H9 (cell line): ENCODE measurements around the gene PAM. TPM values are rescaled to one million over a fixed set of nuclear protein-coding genes. Genes with fewer than 3 reads are reported as not detected.

Experiments used
- DNase-seq: peaks from one replicate; pipeline ENCODE4 v3.0.0-alpha.2; 2017
- H2AFZ ChIP-seq: one replicate; pipeline ENCODE4 v1.6.1; 2013; ENCODE audit warnings: mild to moderate bottlenecking, low read length, control low read depth, moderate library complexity
- H2AK5ac ChIP-seq: 2 replicates; pipeline ENCODE4 v1.6.1; 2013; ENCODE audit warnings: low read length, control low read depth, mixed read lengths; ENCODE audit not compliant: insufficient read length
- H2BK120ac ChIP-seq: one replicate; pipeline ENCODE4 v1.6.1; 2013; ENCODE audit warnings: low read depth, mild to moderate bottlenecking, low read length, control low read depth, inconsistent platforms; ENCODE audit not compliant: poor library complexity, severe bottlenecking
- H2BK12ac ChIP-seq: 2 replicates; pipeline ENCODE4 v1.6.1; 2013; ENCODE audit warnings: low read length, control low read depth, mixed read lengths, low read depth; ENCODE audit not compliant: insufficient read length
- H2BK15ac ChIP-seq: 2 replicates; pipeline ENCODE4 v1.6.1; 2013; ENCODE audit warnings: low read depth, low read length, control low read depth
- H2BK20ac ChIP-seq: one replicate; pipeline ENCODE4 v1.6.1; 2013; ENCODE audit warnings: low read depth, mild to moderate bottlenecking, low read length, control low read depth, inconsistent platforms; ENCODE audit not compliant: poor library complexity, severe bottlenecking
- H2BK5ac ChIP-seq: 2 replicates; pipeline ENCODE4 v1.6.1; 2013; ENCODE audit warnings: low read length, control low read depth, mixed read lengths; ENCODE audit not compliant: insufficient read length
- H3K14ac ChIP-seq: 2 replicates; pipeline ENCODE4 v1.6.1; 2013; ENCODE audit warnings: low read length, control low read depth; ENCODE audit not compliant: insufficient read depth
- H3K18ac ChIP-seq: 2 replicates; pipeline ENCODE4 v1.6.1; 2013; ENCODE audit warnings: low read depth, mild to moderate bottlenecking, mixed read lengths, low read length, control low read depth; ENCODE audit not compliant: insufficient read length
- H3K23ac ChIP-seq: 2 replicates; pipeline ENCODE4 v1.6.1; 2013; ENCODE audit warnings: low read length, control low read depth, mixed read lengths, low read depth; ENCODE audit not compliant: insufficient read length
- H3K23me2 ChIP-seq: 2 replicates; pipeline ENCODE4 v1.6.1; 2013; ENCODE audit warnings: low read depth, mild to moderate bottlenecking, mixed read lengths, low read length, control low read depth; ENCODE audit not compliant: insufficient read length, poor library complexity, severe bottlenecking
- H3K27ac ChIP-seq: 2 replicates; pipeline ENCODE4 v1.5.1; 2013; ENCODE audit warnings: low read length, control low read depth, mixed read lengths, low read depth; ENCODE audit not compliant: insufficient read length
- H3K27me3 ChIP-seq: 2 replicates; pipeline ENCODE4 v1.6.1; 2013; ENCODE audit warnings: low read length, control low read depth, inconsistent platforms; ENCODE audit not compliant: insufficient read depth
- H3K4ac ChIP-seq: 2 replicates; pipeline ENCODE4 v1.6.1; 2013; ENCODE audit warnings: low read depth, mild to moderate bottlenecking, control low read depth, inconsistent platforms, low read length, moderate library complexity
- H3K4me1 ChIP-seq: 2 replicates; pipeline ENCODE4 v1.6.1; 2013; ENCODE audit warnings: low read length, control low read depth, inconsistent platforms; ENCODE audit not compliant: insufficient read depth
- H3K4me2 ChIP-seq: 2 replicates; pipeline ENCODE4 v1.6.1; 2013; ENCODE audit warnings: low read length, control low read depth, mixed read lengths; ENCODE audit not compliant: insufficient read length, insufficient read depth
- H3K56ac ChIP-seq: 2 replicates; pipeline ENCODE4 v1.6.1; 2013; ENCODE audit warnings: low read depth, mild to moderate bottlenecking, mixed read lengths, low read length, control low read depth; ENCODE audit not compliant: insufficient read length
- H3K79me1 ChIP-seq: 2 replicates; pipeline ENCODE4 v1.6.1; 2013; ENCODE audit warnings: low read depth, mild to moderate bottlenecking, moderate library complexity, low read length, control low read depth, inconsistent platforms; ENCODE audit not compliant: insufficient read depth, poor library complexity, severe bottlenecking
- H3K79me2 ChIP-seq: 2 replicates; pipeline ENCODE4 v1.6.1; 2013; ENCODE audit warnings: low read length, control low read depth, inconsistent platforms; ENCODE audit not compliant: insufficient read depth
- H3K9ac ChIP-seq: 2 replicates; pipeline ENCODE4 v1.6.1; 2013; ENCODE audit warnings: low read length, control low read depth, mixed read lengths; ENCODE audit not compliant: insufficient read length; ENCODE audit errors: extremely low read depth
- H3K9me3 ChIP-seq: one replicate; pipeline ENCODE4 v1.6.1; 2013; ENCODE audit warnings: low read depth, low read length, inconsistent platforms; ENCODE audit not compliant: control insufficient read depth
- H3T11ph ChIP-seq: one replicate; pipeline ENCODE4 v1.6.1; 2013; ENCODE audit warnings: mild to moderate bottlenecking, low read length, control low read depth, inconsistent platforms
- H4K20me1 ChIP-seq: one replicate; pipeline ENCODE4 v1.6.1; 2013; ENCODE audit not compliant: control insufficient read depth, insufficient read length, insufficient read depth
- H4K5ac ChIP-seq: 2 replicates; pipeline ENCODE4 v1.6.1; 2013; ENCODE audit warnings: low read depth, mild to moderate bottlenecking, mixed read lengths, low read length, control low read depth; ENCODE audit not compliant: insufficient read length
- H4K8ac ChIP-seq: replicated peaks from 2 replicates; pipeline ENCODE4 v1.6.1; 2013; ENCODE audit warnings: low read length, control low read depth, mixed read lengths, low read depth; ENCODE audit not compliant: insufficient read length
- H4K91ac ChIP-seq: 2 replicates; pipeline ENCODE4 v1.6.1; 2013; ENCODE audit warnings: low read depth, mild to moderate bottlenecking, moderate library complexity, mixed read lengths, low read length, control low read depth; ENCODE audit not compliant: insufficient read length
- H3K27ac Mint-ChIP-seq, 3 experiments: 2 replicates in 2 of 3; 3 replicates in 1 of 3; pipeline ENCODE4 v1.8.0; 2020 to 2021; ENCODE audit warnings: mixed read lengths in 3 of 3, mild to moderate bottlenecking in 1 of 3, moderate library complexity in 1 of 3
- H3K27me3 Mint-ChIP-seq: 2 replicates; pipeline ENCODE4 v1.8.0; 2021; ENCODE audit warnings: low read depth, mild to moderate bottlenecking, moderate library complexity, mixed read lengths
- H3K36me3 Mint-ChIP-seq, 3 experiments: 2 replicates in 2 of 3; 3 replicates in 1 of 3; pipeline ENCODE4 v1.8.0; 2020 to 2021; ENCODE audit warnings: low read depth in 3 of 3, mixed read lengths in 3 of 3; ENCODE audit not compliant: insufficient read depth in 1 of 3
- H3K4me1 Mint-ChIP-seq, 2 experiments: 2 replicates each; pipeline ENCODE4 v1.8.0; 2020; ENCODE audit warnings: mixed read lengths in 2 of 2
- H3K4me3 Mint-ChIP-seq, 2 experiments: 2 replicates in 1 of 2; 3 replicates in 1 of 2; pipeline ENCODE4 v1.8.0; 2020 to 2021; ENCODE audit warnings: mild to moderate bottlenecking in 2 of 2, mixed read lengths in 2 of 2, moderate library complexity in 1 of 2
- H3K9me3 Mint-ChIP-seq, 2 experiments: 2 replicates in 1 of 2; 3 replicates in 1 of 2; pipeline ENCODE4 v1.8.0; 2020; ENCODE audit warnings: mild to moderate bottlenecking in 2 of 2, mixed read lengths in 2 of 2, moderate library complexity in 1 of 2
- CTCF ChIP-seq: fragments of 200-600 bp; sonication (generic); conservative IDR thresholded peaks from 3 replicates; pipeline ENCODE4 v1.8.0; 2021; ENCODE audit warnings: antibody characterized with exemption, mild to moderate bottlenecking
- WGBS: extraction: QIAGEN DNeasy Blood & Tissue Kit; methylation state at CpG from one replicate; pipeline ENCODE4 v1.1.7; 2013; ENCODE audit warnings: missing lambda C conversion rate, low lambda C conversion rate, mixed read lengths; ENCODE audit not compliant: insufficient read length; ENCODE audit errors: extremely low coverage; 5-methylcytosine and 5-hydroxymethylcytosine counted together
- total RNA-seq: library from RNA; stranded (reverse); gene quantifications from 2 replicates; pipeline ENCODE4 v1.2.1, GENCODE V29; 2021

Gene PAM
- total RNA-seq, 1 experiment from 2014 or later, result 31.5 TPM

GRCh38 chr5:102743900-102744299 lies 11.2 kb upstream of the PAM start:
- H4K8ac ChIP-seq, result no peak overlapping the region
- no peaks in the 10 kb centered on the region for H3K27me3 ChIP-seq
- no peak for TF ChIP-seq CTCF
- H2BK12ac ChIP-seq, result no peak overlapping the region
- H3K27ac Mint-ChIP-seq, result peak overlapping the region in 1 of 3 experiments; percentile 68; a peak in 2 of 7 replicates
- H3K14ac ChIP-seq, result no peak overlapping the region
- no peaks in the 10 kb centered on the region for H3K79me1 ChIP-seq
- no peak overlapping the region for H3K9ac ChIP-seq
- no peak overlapping the region for H4K5ac ChIP-seq
- no peak overlapping the region for H2BK5ac ChIP-seq
- no peak overlapping the region for H3K27ac ChIP-seq
- no peak overlapping the region for H2AFZ ChIP-seq
- H4K20me1 ChIP-seq, result no peaks in the 10 kb centered on the region
- H2BK20ac ChIP-seq, result no peak overlapping the region
- no peak overlapping the region for H3K18ac ChIP-seq
- H3K56ac ChIP-seq, result no peak overlapping the region
- H3K23me2 ChIP-seq, result no peaks in the 10 kb centered on the region
- no peak overlapping the region for H3T11ph ChIP-seq
- no peak overlapping the region for H3K4ac ChIP-seq
- no peak for DNase-seq
- no peaks in the 10 kb centered on the region for H3K4me1 ChIP-seq
- H3K36me3 Mint-ChIP-seq, result no peaks in the 10 kb centered on the region
- H3K9me3 ChIP-seq, result no peaks in the 10 kb centered on the region
- H3K4me1 Mint-ChIP-seq, result peaks cover 4 to 8% of the 10 kb centered on the region in 2 experiments
- H3K9me3 Mint-ChIP-seq, result no peaks in the 10 kb centered on the region; a peak in 2 of 5 replicates
- H2BK120ac ChIP-seq, result no peak overlapping the region
- H4K91ac ChIP-seq, result no peak overlapping the region
- H3K23ac ChIP-seq, result no peak overlapping the region
- H2AK5ac ChIP-seq, result no peak overlapping the region
- no CpG with 5 or more reads among the region's 4 CpGs for WGBS
- no peak overlapping the region for H3K4me3 Mint-ChIP-seq
- no peak overlapping the region for H2BK15ac ChIP-seq
- no peak overlapping the region for H3K4me2 ChIP-seq
- peaks cover 1% of the 10 kb centered on the region; the same call in 1 of the 2 replicates for H3K27me3 Mint-ChIP-seq
- no peaks in the 10 kb centered on the region for H3K79me2 ChIP-seq
